B cell (primary cell): ENCODE measurements around the gene FBXO34. TPM values are rescaled to one million over a fixed set of nuclear protein-coding genes. Genes with fewer than 3 reads are reported as not detected.

Experiments
- ATAC-seq: fragments of 200-7000 bp; cut with Tn5 transposase; one replicate; pipeline ENCODE4 v1.10.0; 2021; ENCODE audit warnings: low read depth, mild to moderate bottlenecking, moderate number of reproducible peaks, moderate library complexity
- CTCF ChIA-PET: fragments of 350-600 bp; sonication (Branson Sonifier 250); formaldehyde crosslinking; loops from one replicate; lab custom pipeline; 2021; ENCODE audit warnings: antibody characterized with exemption, inconsistent platforms; lab: Charles Lee
- POLR2A ChIA-PET: fragments of 350-600 bp; sonication (Branson Sonifier 250); formaldehyde crosslinking; loops from one replicate; lab custom pipeline; 2021; ENCODE audit warnings: antibody characterized with exemption; lab: Charles Lee
- DNase-seq: peaks from one replicate; pipeline ENCODE4 v3.0.0; 2013
- H2AFZ ChIP-seq: 2 replicates; pipeline ENCODE4 v1.6.1; 2012; ENCODE audit warnings: mild to moderate bottlenecking, low read depth, low read length; ENCODE audit not compliant: insufficient read depth, poor library complexity, severe bottlenecking
- H3K27ac ChIP-seq, 2 donors: 1 replicate in 1 of 2; 2 replicates in 1 of 2; pipeline ENCODE4 v1.5.1; 2012 to 2013; ENCODE audit warnings: low read length in 2 of 2, mild to moderate bottlenecking in 2 of 2, moderate library complexity in 1 of 2
- H3K27me3 ChIP-seq, 4 experiments: fragments of 200-600 bp in 1 of 4; sonication (generic) in 1 of 4; replicated peaks in 1 of 4; 1 replicate in 2 of 4; 2 replicates in 2 of 4; pipeline versions ENCODE4 v1.6.1 to v1.7.0; 2013 to 2016; ENCODE audit warnings: low read length in 3 of 4, mild to moderate bottlenecking in 2 of 4, mixed read lengths in 1 of 4, moderate library complexity in 1 of 4; ENCODE audit not compliant: insufficient read depth in 4 of 4, control insufficient read depth in 3 of 4; ENCODE audit errors: control extremely low read depth in 1 of 4
- H3K36me3 ChIP-seq, 2 experiments: replicated peaks in 1 of 2; 1 replicate in 1 of 2; 2 replicates in 1 of 2; pipeline versions ENCODE4 v1.6.1 to v1.7.1; 2013; ENCODE audit warnings: low read length in 1 of 2; ENCODE audit not compliant: insufficient read depth in 2 of 2, control insufficient read depth in 1 of 2; ENCODE audit errors: control extremely low read depth in 1 of 2, extremely low read depth in 1 of 2
- H3K4me1 ChIP-seq, 2 donors: fragments of 200-600 bp in 1 of 2; sonication (generic) in 1 of 2; 1 replicate in 1 of 2; 2 replicates in 1 of 2; pipeline versions ENCODE4 v1.5.1 to v1.6.1; 2013 to 2017; ENCODE audit warnings: low read length in 2 of 2; ENCODE audit not compliant: control insufficient read depth in 2 of 2, insufficient read depth in 2 of 2
- H3K4me2 ChIP-seq: replicated peaks from 2 replicates; pipeline ENCODE3; 2012; ENCODE audit warnings: mild to moderate bottlenecking, low read depth, low read length; ENCODE audit not compliant: poor library complexity, severe bottlenecking
- H3K4me3 ChIP-seq, 5 experiments: fragments of 200-600 bp in 1 of 5; sonication (generic) in 1 of 5; 1 replicate in 3 of 5; 2 replicates in 2 of 5; pipeline versions ENCODE4 v1.5.1 to v1.7.0; 2011 to 2016; ENCODE audit warnings: low read length in 4 of 5, mild to moderate bottlenecking in 4 of 5, low read depth in 2 of 5, control low read depth in 1 of 5, moderate library complexity in 1 of 5; ENCODE audit not compliant: insufficient read depth in 1 of 5; ENCODE audit errors: control extremely low read depth in 1 of 5, extremely low read depth in 1 of 5
- H3K79me2 ChIP-seq: fragments of 200-600 bp; sonication (generic); one replicate; pipeline ENCODE4 v1.6.0; 2016; ENCODE audit warnings: low read length; ENCODE audit not compliant: control insufficient read depth, insufficient read depth
- H3K9ac ChIP-seq: fragments of 200-600 bp; sonication (generic); 2 replicates; pipeline ENCODE4 v1.6.1; 2017; ENCODE audit warnings: mild to moderate bottlenecking, low read length, moderate library complexity
- H3K9me3 ChIP-seq, 3 donors: one replicate each; pipeline versions ENCODE4 v1.6.1 to v1.7.1; 2013; ENCODE audit warnings: low read length in 2 of 3; ENCODE audit not compliant: control insufficient read depth in 2 of 3, insufficient read depth in 1 of 3; ENCODE audit errors: control extremely low read depth in 1 of 3
- H4K20me1 ChIP-seq: 2 replicates; pipeline ENCODE4 v1.6.0; 2012; ENCODE audit warnings: mild to moderate bottlenecking, low read length; ENCODE audit not compliant: insufficient read depth, control insufficient read depth, poor library complexity, severe bottlenecking
- H3K27ac Mint-ChIP-seq: one replicate; pipeline ENCODE4 v1.8.0; 2021; ENCODE audit warnings: mixed read lengths
- H3K27me3 Mint-ChIP-seq: one replicate; pipeline ENCODE4 v1.8.0; 2021; ENCODE audit warnings: mixed read lengths
- H3K4me1 Mint-ChIP-seq: one replicate; pipeline ENCODE4 v1.8.0; 2021; ENCODE audit warnings: mixed read lengths
- H3K4me3 Mint-ChIP-seq: one replicate; pipeline ENCODE4 v1.8.0; 2021; ENCODE audit warnings: mixed read lengths
- H3K9me3 Mint-ChIP-seq: one replicate; pipeline ENCODE4 v1.8.0; 2022; ENCODE audit warnings: mixed read lengths; ENCODE audit not compliant: insufficient read depth
- EZH2 ChIP-seq: IDR thresholded peaks from 2 replicates; pipeline ENCODE4 v1.6.1; 2012; ENCODE audit warnings: borderline replicate concordance, low read depth, mild to moderate bottlenecking, moderate library complexity, low read length; ENCODE audit not compliant: insufficient read depth, poor library complexity, severe bottlenecking
- WGBS: methylation state at CpG from one replicate; pipeline ENCODE4 v1.1.5; 2013; ENCODE audit warnings: missing lambda C conversion rate; ENCODE audit not compliant: insufficient coverage; 5-methylcytosine and 5-hydroxymethylcytosine counted together
- intact Hi-C: fragments of 100-400 bp; cut with micrococcal nuclease; formaldehyde crosslinking; loops from one replicate; pipeline ENCODE4 v1.10.0; 2022
- polyA plus RNA-seq: library from polyadenylated mRNA; depleted of rRNA; stranded (reverse); fragments of >200 nt; gene quantifications from 2 replicates; pipeline ENCODE4 v1.2.3, GENCODE V29; 2012
- total RNA-seq, 2 donors: library from RNA; stranded (reverse); fragments of 120-200 nt in 1 of 2; gene quantifications; 1 replicate in 1 of 2; 2 replicates in 1 of 2; pipeline versions ENCODE4 v1.2.3 to v1.2.4, GENCODE V29; 2013 to 2022
- TF ChIP-seq, protein P1 (sequence below): fragments of 200-600 bp; IDR thresholded peaks from one replicate; pipeline ENCODE4 v1.8.0; 2022; ENCODE audit warnings: antibody characterized with exemption, mild to moderate bottlenecking

FBXO34 gene
- total and polyA plus RNA-seq, 2 donors (not counting 1 experiment from before 2014, with no cell fraction given): 8.1 to 27.5 TPM

DNA sequence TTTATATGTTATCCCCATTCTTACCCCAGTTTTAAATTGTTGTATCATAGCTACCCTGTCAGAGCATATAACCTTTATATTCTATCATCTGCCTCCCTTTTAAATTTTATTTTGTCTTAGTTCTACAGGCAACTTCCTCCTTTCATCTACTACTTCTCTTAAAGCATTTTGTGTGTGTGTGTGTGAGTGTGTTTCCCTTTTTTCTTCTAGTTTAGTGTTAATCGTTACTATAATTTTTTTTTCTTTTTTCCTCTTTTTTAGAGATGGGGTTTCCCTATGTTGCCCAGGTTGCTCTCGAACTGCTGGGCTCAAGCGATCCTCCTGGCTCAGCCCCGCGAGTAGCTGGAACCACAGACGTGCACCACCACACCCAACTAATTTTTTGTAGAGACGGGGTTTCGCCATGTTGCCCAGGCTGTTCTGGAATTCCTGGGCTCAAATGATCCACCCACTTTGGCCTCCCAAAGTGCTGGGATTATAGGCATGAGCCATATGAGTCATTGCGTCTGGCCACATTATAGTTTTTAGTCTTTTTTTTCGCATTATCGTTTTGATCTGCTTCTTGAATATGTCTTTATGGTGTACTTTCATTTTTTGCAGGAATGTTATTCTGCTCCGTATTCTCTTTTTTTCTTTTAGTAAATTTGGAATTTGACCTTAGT lies 33.1 kb upstream of the FBXO34 start:
- Histone ChIP-seq H4K20me1 (no peaks in the 10 kb centered on the region), H3K4me2 (no peak overlapping the region), H3K27ac (no peak overlapping the region), H3K9me3 (peaks cover 0 to 4% (median 0%) of the 10 kb centered on the region in 3 donors), H3K27me3 (peaks cover 0 to 3% (median 0%) of the 10 kb centered on the region in 4 experiments), H3K36me3 (no peaks in the 10 kb centered on the region), H2AFZ (no peak overlapping the region), H3K4me1 (no peaks in the 10 kb centered on the region), H3K9ac (no peak overlapping the region), H3K79me2 (no peaks in the 10 kb centered on the region), H3K4me3 (no peak overlapping the region)
- Mint-ChIP-seq H3K4me1 (peaks cover 4% of the 10 kb centered on the region), H3K27ac (no peak overlapping the region), H3K27me3 (peaks cover 12% of the 10 kb centered on the region), H3K4me3 (no peak overlapping the region), H3K9me3 (no peaks in the 10 kb centered on the region)
- CTCF ChIA-PET: no interaction called here
- intact Hi-C loops: no loop called here
- WGBS: 31% methylated on average over 5 of the region's 12 CpGs
- POLR2A ChIA-PET: no interaction called here
- no peak for ATAC-seq
- peak; percentile 24 for DNase-seq
- no peak for TF ChIP-seq EZH2
- TF ChIP-seq, protein P1, sequence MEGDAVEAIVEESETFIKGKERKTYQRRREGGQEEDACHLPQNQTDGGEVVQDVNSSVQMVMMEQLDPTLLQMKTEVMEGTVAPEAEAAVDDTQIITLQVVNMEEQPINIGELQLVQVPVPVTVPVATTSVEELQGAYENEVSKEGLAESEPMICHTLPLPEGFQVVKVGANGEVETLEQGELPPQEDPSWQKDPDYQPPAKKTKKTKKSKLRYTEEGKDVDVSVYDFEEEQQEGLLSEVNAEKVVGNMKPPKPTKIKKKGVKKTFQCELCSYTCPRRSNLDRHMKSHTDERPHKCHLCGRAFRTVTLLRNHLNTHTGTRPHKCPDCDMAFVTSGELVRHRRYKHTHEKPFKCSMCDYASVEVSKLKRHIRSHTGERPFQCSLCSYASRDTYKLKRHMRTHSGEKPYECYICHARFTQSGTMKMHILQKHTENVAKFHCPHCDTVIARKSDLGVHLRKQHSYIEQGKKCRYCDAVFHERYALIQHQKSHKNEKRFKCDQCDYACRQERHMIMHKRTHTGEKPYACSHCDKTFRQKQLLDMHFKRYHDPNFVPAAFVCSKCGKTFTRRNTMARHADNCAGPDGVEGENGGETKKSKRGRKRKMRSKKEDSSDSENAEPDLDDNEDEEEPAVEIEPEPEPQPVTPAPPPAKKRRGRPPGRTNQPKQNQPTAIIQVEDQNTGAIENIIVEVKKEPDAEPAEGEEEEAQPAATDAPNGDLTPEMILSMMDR: no peak

DNA sequence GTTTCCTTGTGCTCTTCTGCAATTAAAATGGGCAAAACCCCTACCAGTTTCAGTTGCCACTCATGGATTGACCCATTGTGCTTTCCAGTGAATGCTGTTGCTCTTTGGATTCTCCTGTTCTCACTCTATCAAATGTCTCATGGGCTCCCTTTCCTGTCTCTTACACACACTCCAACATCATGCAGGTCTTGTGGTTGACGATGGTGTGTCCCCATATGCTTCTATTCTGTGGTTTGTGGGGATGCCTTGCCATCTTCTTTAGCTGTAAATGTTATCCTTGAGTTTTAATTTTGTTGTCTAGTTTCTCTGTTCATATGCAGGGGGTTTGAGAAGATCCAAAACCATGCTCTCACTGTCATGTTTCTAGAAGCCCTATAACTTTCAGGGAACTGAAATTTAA lies 31.9 kb upstream of the FBXO34 start:
- TF ChIP-seq EZH2: no peak
- TF ChIP-seq, protein P1: no peak
- peaks cover 4% of the 10 kb centered on the region for H3K4me1 Mint-ChIP-seq
- no peak overlapping the region for H3K27ac Mint-ChIP-seq
- DNase-seq (no peak), ATAC-seq (no peak)
- Histone ChIP-seq H2AFZ (no peak overlapping the region), H3K9me3 (peaks cover 0 to 4% (median 0%) of the 10 kb centered on the region in 3 donors), H3K4me1 (no peaks in the 10 kb centered on the region), H3K4me3 (no peak overlapping the region), H3K4me2 (no peak overlapping the region), H3K79me2 (no peaks in the 10 kb centered on the region), H4K20me1 (no peaks in the 10 kb centered on the region), H3K36me3 (no peaks in the 10 kb centered on the region), H3K27me3 (peaks cover 0 to 3% (median 0%) of the 10 kb centered on the region in 4 experiments), H3K9ac (no peak overlapping the region), H3K27ac (no peak overlapping the region)
- H3K9me3 Mint-ChIP-seq: no peaks in the 10 kb centered on the region
- peaks cover 12% of the 10 kb centered on the region for H3K27me3 Mint-ChIP-seq
- ChIA-PET CTCF (interaction anchor here (0.5 kb wide), 1 partner anchor 28 kb away, joined by 4 read pairs; no protein-coding TSS in a partner anchor), POLR2A (no interaction called here)
- intact Hi-C loops: no loop called here
- WGBS: no CpG with 5 or more reads among the region's 1 CpG
- H3K4me3 Mint-ChIP-seq: no peak overlapping the region
